IPS DF 19.7 (cell line): Measurements from ENCODE around the gene OBSL1.

Experiments used
- DNase-seq: peaks from one replicate; pipeline ENCODE4 v3.0.0-alpha.2; 2013; ENCODE audit warnings: low read depth, low spot score

OBSL1 gene

DNA sequence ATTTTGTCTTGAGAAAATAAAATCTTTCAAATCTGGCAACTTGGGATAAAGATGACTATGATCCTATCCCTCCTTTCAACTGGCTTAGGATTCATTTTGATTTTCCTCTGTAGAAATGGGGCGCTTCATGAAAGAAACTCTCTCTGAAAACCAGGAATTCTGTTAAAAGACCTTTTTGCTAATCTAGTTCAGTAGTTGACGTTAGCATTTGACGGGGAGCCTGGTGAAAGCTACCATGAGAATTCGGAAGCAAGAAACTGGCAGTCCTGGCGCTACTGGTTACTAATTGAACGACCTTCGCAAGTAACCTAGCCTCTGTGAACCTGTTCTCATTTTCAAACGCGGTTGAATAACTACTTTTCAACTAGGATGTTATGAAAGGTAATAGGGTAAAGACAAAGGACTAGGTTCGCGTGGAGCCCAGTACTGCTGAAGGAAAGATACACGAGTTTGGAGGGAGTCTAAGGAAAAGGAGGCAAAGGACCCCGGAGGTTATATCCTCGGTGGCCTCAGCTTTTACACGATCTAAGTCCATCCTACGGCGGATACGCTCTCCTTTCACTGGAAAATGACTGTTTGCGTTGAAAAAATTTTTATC lies 25.7 kb upstream of the OBSL1 start:
- DNase-seq, result no peak

- no peak for DNase-seq
Measured at GRCh38 chr2:219595256-219595655, 23.9 kb upstream of the OBSL1 start.

- DNase-seq, result no peak
Measured at GRCh38 chr2:219593154-219593553, 21.8 kb upstream of the OBSL1 start.

DNA sequence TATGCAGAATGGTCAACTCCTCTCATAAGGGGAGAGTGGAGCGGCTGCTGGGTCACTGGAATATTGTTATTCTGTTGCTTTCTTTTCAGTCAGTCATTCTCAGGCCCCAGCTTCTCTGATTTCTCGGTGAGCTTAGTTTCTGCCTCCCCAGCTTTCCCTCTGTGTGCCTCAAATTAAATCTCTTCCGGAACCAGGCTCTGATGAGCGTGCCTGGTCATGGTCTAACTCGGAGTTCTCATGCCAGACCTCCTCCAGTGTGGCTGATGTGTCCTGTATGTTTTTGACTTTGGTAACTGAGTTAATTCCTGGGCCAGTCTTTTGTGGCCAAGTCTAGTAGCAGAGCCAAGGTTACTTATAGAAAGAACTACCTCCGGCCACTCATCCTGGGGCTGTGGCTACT lies 21.4 kb upstream of the OBSL1 start:
- DNase-seq, result no peak

DNA sequence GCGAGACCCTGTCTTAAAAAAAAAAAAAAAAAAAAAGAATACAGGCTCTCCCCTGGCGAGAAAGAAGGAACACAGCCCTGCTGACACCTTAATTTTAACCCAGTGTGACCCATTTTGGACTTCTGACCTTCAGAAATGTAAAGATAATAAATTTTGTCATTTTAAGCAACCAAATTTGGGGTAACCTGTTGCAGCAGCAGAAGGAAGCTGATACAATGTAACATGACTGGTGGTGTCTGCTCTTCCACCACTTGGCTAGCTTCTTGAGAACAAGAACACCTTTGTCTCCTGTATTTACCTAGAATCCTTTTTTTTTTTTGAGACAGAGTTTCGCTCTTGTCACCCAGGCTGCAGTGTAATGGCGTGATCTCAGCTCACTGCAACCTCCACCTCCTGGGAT lies 19.8 kb upstream of the OBSL1 start:
- DNase-seq, result no peak

GRCh38 chr2:219581346-219581745 lies 10.0 kb upstream of the OBSL1 start:
- no peak for DNase-seq

DNA sequence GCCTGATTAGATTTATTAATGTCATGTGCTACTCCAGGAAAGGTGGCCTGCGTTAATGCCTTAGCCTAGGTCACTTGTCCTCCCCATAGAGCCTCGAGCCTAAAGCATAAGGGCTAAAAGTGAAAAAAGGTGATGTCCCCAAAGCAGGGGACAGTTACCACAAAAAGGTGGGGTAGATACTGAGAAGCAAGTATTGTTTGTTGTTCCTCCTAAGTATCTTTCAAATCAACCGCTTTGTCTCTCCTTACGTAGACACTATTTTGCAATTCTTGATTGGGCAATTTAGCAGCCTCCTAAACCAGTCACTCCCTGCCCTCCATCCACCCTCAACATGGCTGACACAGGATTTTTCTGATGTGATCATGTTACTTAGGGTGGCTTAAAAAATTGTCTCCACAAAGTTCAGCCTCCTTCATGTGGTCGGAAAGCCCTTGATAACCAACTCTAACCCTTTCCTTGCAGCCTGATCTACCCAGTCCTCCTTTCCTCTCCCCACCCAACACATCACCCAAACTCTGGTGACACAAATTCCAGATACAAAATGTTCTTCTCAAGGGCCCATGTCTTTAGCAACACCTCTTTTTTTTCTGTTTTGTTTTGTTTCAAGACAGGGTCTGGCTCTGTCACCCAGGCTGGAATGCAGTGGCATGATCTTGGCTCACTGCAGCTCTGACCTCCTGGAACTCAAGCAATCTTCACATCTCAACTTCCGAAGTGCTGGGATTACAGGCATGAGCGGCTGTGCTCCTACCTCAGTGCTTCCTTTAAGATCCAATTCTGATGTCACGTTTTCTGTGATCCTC lies 7.7 kb upstream of the OBSL1 start:
- DNase-seq, result no peak

GRCh38 chr2:219576505-219577388 lies 5.4 kb upstream of the OBSL1 start:
- no peak for DNase-seq

DNA sequence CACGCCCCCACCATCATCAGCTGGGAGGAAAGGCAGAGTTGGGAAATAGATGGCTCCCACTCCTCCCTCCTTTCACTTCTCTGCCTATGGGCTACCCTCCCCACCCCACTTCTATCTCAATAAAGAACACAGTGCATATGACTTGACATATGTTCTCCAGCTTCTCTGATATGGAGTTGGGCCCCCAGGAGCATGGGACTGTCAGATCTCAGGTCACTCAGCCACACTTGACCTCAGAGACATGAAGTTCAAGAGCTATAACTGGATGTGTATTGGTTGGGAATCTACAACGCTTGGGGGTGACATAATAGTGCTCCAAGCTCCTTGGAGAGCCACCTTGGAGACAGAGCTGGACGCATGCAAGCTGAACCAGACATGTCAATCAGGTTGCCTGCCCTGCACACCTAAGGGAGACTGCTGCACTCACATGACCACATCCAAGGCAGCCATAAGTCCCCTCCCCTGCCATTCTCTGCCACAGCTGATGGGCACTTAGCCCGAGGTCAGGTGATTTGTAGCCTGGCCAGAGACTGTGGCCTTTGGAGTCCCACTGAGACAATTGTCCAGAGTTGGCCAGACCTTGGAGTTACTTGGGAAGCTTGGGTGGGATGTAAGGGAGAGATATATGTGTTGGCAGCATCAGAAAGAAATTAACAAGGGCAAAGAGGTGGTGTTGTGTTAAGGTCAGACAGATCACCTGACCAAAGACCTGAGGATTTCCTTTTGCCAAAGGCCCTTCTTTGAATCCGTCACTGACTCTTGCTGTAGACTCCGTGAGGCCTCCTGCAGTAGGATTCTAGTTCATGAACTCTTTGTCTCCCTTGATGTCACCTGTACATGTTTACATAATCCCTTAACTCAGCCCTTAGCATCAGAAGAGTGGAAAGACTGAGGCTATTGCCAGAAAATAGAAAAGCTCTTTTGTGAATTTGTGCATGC lies 4.5 kb upstream of the OBSL1 start:
- no peak for DNase-seq

GRCh38 chr2:219574484-219575311 lies 3.4 kb upstream of the OBSL1 start:
- DNase-seq, result no peak

DNA sequence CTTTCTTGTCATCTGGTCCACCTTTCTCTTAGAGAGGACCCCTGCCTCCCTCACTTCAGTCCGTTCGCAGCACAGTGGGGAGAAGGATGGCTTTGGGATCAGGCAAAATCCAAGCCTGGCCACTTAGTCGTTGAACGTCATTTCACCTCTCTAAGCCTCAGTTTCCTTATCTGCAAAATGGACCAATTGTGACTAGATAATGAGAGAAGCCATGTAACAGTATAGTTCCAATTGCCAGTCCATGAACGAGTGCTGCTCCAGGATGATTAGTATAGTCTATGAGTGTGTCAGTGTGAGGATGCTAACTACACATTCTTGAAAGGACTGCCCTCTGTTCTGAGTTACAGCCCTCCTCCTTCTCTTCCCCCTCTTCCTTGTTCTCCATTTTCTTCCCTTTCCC lies 1.8 kb upstream of the OBSL1 start:
- no peak for DNase-seq

GRCh38 chr2:219572237-219573001 lies 1.1 kb upstream of the OBSL1 start, which contains the start of gene INHA:
TSS of gene INHA (plus strand) at chr2:219572310. CDS start at chr2:219572375, 65 bp downstream.
- DNase-seq, result no peak

- no peak for DNase-seq
Measured at GRCh38 chr2:219570924-219571310, 422 bp downstream of the OBSL1 start.

DNA sequence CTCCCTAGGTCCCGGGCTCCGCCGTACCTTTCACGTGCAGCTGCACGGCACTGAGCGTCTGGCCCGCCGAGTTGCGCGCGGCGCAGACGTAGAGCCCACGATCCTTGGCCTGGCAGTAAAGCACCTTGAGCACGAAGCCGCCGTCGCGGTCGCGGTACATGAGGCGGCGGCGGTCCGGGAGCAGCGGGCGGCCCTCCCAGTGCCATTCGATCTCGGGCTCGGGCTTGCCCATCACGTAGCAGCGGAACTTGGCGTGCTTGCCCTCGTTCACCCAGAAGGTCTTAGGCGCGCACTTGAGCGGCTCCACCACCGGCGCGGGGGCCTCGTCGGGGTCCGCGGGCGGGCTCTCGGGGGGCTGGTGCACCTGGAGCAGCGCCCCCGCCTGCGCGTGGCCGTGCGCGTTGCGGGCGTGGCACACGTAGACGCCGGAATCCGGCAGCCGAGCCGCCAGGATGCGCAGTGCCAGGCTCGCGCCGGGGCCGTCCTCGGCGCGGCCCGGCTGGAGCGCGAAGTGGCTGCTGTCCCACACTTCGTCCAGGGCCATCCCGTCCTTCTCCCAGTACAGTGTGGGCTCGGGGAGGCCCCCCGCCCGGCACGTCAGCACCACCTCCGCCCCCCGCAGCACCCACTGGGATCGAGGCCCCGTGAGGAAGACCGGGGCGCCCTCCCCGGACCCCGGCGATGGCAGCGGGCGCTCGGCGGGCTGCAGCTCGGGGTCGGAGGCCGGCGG lies 980 bp downstream of the OBSL1 start:
- no peak for DNase-seq

DNA sequence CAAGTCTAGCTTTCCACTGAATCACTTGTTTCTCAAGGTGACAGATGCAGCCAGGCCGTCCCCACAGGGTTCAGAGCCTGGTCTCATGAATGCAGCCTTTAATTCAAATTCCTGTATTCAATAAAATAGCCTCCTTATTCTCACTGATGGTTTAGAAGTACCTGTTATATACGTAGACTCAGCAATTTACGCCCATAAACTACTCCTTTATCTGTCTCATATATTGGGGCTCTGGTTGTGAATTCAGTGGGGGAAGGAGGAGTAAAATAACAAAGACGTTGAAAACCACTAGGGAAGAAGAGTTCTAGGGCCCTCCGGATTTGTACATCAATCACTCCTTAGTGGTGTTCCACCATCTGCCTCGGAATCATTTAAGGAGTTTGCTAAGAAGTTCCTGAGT lies 1.7 kb downstream of the OBSL1 start:
- no peak for DNase-seq

GRCh38 chr2:219569041-219569440 lies 2.3 kb downstream of the OBSL1 start:
- DNase-seq, result no peak

DNA sequence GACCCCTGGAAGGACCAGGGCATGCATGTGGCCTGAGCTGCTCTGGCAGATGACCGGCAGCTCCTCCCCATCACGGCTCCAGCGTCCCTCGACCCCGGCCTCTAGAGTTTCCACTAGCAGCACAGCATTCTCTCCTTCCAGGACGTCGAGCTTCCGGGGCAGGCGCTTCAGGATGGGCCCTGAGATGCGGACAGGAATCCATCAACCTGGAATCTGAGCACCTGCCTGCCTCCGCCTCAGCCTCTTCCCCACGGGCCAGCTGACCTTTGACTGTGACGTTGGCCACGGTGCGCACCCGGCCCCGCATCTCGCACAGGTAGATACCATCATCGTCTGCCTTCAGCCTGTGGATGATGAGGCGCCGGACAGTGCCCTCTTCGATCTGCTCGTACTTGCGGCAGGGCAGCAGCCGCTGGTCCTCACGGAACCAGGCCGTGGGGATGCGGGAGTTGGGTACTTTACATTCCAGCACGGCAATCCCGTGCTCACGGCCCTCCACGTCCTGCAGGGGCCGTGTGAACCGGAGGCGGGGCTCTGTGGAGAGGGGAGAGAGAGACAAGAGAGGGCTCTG lies 3.5 kb downstream of the OBSL1 start:
- no peak for DNase-seq

GRCh38 chr2:219567131-219567530 lies 4.2 kb downstream of the OBSL1 start:
- DNase-seq, result no peak

DNA sequence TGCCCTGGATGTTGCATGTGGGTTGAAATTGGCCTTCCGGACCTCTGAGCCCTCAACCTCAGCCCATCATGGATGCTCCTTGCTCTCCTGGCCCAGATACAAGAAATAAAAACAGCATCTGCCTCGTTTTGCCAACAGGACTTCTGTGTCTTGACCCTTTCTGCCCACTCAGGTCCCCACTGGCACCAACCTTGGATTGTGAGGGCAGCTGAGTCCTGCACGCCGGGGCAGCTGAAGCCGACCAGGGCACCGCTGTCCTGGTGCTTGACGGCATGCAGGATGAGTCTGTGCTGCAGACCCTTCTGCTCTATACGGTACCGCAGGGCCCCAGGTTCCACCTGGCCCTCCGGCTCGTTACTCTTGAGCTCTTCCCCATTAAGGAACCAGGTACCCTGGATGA lies 4.7 kb downstream of the OBSL1 start:
- no peak for DNase-seq
